GM12864 (cell line): Measurements from ENCODE around the gene UGT3A1.
"Not testable (repeated sequence)": the region's sequence is repeated elsewhere in the genome, so short reads cannot be mapped to it uniquely, and the experiment has no call there.

Experiments
- DNase-seq: peaks from one replicate; pipeline ENCODE4 v3.0.0-alpha.2; 2011; ENCODE audit warnings: low read depth
- H3K4me3 ChIP-seq: 2 replicates; pipeline ENCODE4 v1.5.1; 2011; ENCODE audit warnings: mild to moderate bottlenecking, low read depth, low read length, control low read depth
- CTCF ChIP-seq: IDR thresholded peaks from 2 replicates; pipeline ENCODE4 v1.5.1; 2011; ENCODE audit warnings: low read depth, mild to moderate bottlenecking, moderate library complexity, low read length, control low read depth, inconsistent platforms; ENCODE audit errors: missing control alignments

Gene UGT3A1

DNA sequence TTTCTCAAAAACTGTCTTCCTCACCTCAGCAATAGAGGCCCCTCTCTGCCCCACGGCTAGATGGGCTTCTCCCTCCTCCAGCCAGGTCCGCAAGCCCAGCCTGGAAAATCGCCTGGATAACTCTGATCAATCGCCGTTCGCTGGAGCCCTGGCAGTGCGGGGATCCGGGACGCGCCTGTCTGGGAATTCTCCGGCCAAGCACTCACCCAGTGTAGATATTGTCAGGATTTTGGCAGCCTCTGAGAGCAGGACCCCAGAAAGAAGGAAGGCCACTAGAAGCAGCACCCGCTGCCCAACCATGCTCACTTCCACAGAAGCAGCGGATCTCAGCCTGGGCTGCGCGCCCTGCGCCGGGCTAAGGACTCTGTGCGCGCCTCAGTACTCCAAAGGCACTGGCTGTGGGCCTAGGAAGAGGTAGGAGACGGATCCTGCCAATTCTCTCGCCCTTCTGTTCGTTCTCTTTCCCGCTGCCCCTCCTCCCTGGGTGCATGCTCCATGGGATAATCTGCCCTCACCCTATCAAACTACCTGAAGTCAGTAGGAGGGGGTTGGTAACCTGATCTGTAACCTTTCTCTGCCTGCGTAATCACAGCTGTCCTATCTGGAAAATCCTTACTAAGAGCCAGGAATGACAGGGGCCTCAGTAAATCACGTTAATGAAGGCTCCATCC lies at the start of gene UGT3A1:
TSS of gene UGT3A1 (minus strand) at position 450 of the 671 bp plus-strand sequence. CDS start at position 300, 150 bp downstream.
- TF ChIP-seq CTCF = no peak
- no peak within 1 kb of the TSS for H3K4me3 ChIP-seq
- DNase-seq = no peak

- no peak for TF ChIP-seq CTCF
- no peak for DNase-seq
These were observed 44.5 kb upstream of the UGT3A1 start for GRCh38 chr5:36035696-36036095.

GRCh38 chr5:36034536-36035134 lies 43.4 kb upstream of the UGT3A1 start:
- not testable (repeated sequence) for H3K4me3 ChIP-seq, DNase-seq

More at GRCh38 chr5:36035696-36036095, 44.5 kb upstream of the UGT3A1 start:
- no peak overlapping the region for H3K4me3 ChIP-seq

- DNase-seq = no peak
- H3K4me3 ChIP-seq = no peak overlapping the region
- TF ChIP-seq CTCF = no peak
These were observed 42.3 kb upstream of the UGT3A1 start for GRCh38 chr5:36033486-36033885.

- no peak for DNase-seq
- no peak overlapping the region for H3K4me3 ChIP-seq
- no peak for TF ChIP-seq CTCF
These were observed 41.9 kb upstream of the UGT3A1 start for GRCh38 chr5:36033047-36033446.

GRCh38 chr5:36031223-36031622 lies 40.0 kb upstream of the UGT3A1 start:
- TF ChIP-seq CTCF = no peak
- no peak for DNase-seq
- no peak overlapping the region for H3K4me3 ChIP-seq

- no peak for TF ChIP-seq CTCF
- no peak for DNase-seq
These were observed 38.7 kb upstream of the UGT3A1 start for GRCh38 chr5:36029914-36030313.

More at GRCh38 chr5:36029914-36030313, 38.7 kb upstream of the UGT3A1 start:
- H3K4me3 ChIP-seq = no peak overlapping the region
